Stimulated activated CD8-positive, alpha-beta memory T cell treated with anti-CD3 and anti-CD28 coated beads, Interleukin-7, amount 100 ng/mL, for 4 hours (primary cell): ENCODE measurements around the gene LBX1.

ENCODE experiments used
- DNase-seq, 2 donors: peaks; one replicate each; pipeline ENCODE4 v3.0.0-alpha.2; 2020; ENCODE audit warnings: low read depth in 2 of 2

LBX1 gene

GRCh38 chr10:101229266-101230182, at the start of gene LBX1:
TSS of gene LBX1 (minus strand) at chr10:101229463. CDS start at chr10:101228815, 648 bp downstream.
- DNase-seq: no peak

- DNase-seq: no peak
These were observed 44.5 kb upstream of the LBX1 start for GRCh38 chr10:101273741-101274140.

GRCh38 chr10:101273330-101273729, 44.1 kb upstream of the LBX1 start:
- no peak for DNase-seq

- peak; percentile 31 to 46 for DNase-seq
These were observed 43.1 kb upstream of the LBX1 start for GRCh38 chr10:101272229-101272868.

- DNase-seq: no peak
These were observed 41.5 kb upstream of the LBX1 start for GRCh38 chr10:101270763-101271162.

- DNase-seq: no peak
These were observed 38.5 kb upstream of the LBX1 start for GRCh38 chr10:101267776-101268175.

- DNase-seq: no peak
These were observed 38.0 kb upstream of the LBX1 start for GRCh38 chr10:101267290-101267680.

GRCh38 chr10:101266381-101267289, 37.4 kb upstream of the LBX1 start:
- DNase-seq: no peak

GRCh38 chr10:101263150-101263752, 34.0 kb upstream of the LBX1 start:
- no peak for DNase-seq

GRCh38 chr10:101262147-101262546, 32.9 kb upstream of the LBX1 start:
- no peak for DNase-seq

GRCh38 chr10:101261702-101262101, 32.4 kb upstream of the LBX1 start:
- no peak for DNase-seq

- no peak for DNase-seq
These were observed 31.7 kb upstream of the LBX1 start for GRCh38 chr10:101260764-101261481.

GRCh38 chr10:101258179-101258885, 29.1 kb upstream of the LBX1 start:
- DNase-seq: no peak

GRCh38 chr10:101257491-101257890, 28.2 kb upstream of the LBX1 start:
- DNase-seq: no peak

- no peak for DNase-seq
These were observed 27.8 kb upstream of the LBX1 start for GRCh38 chr10:101257084-101257483.

GRCh38 chr10:101256387-101256786, 27.1 kb upstream of the LBX1 start:
- DNase-seq: no peak

GRCh38 chr10:101250136-101250535, 20.9 kb upstream of the LBX1 start:
- no peak for DNase-seq

GRCh38 chr10:101249171-101249581, 19.9 kb upstream of the LBX1 start:
- no peak for DNase-seq

- DNase-seq: no peak
These were observed 17.4 kb upstream of the LBX1 start for GRCh38 chr10:101246639-101247038.

GRCh38 chr10:101244321-101245050, 15.2 kb upstream of the LBX1 start:
- DNase-seq: no peak
